K562 (cell line): ENCODE data around the gene OR10A3.

Source experiments
- GTF2F1 ChIP-seq: IDR thresholded peaks from 2 replicates; pipeline ENCODE4 v1.6.1; 2011; ENCODE audit warnings: low read depth, low read length, improper control_type of control experiment
- PTBP1 ChIP-seq: fragments of 200-400 bp; formaldehyde crosslinking; IDR thresholded peaks from 2 replicates; pipeline ENCODE4 v1.6.1; 2017; ENCODE audit warnings: low read depth, low read length

- no peak for TF ChIP-seq GTF2F1
- TF ChIP-seq PTBP1, result no peak
Observed at GRCh38 chr11:7931168-7931567, 10.3 kb downstream of the OR10A3 start, which contains the start of gene OR10A6.
